Skin of body (tissue), 2 donors: ENCODE data around the gene MBP. TPM values are rescaled to one million over a fixed set of nuclear protein-coding genes. Genes with fewer than 3 reads are reported as not detected.

ENCODE experiments used
- DNase-seq: peaks from one replicate; lab custom pipeline; 2025; lab: John Stamatoyannopoulos, UW
- total RNA-seq: library from RNA; depleted of rRNA; stranded (reverse); fragments of >200 nt; gene quantifications from one replicate; pipeline ENCODE4 v1.2.3, GENCODE V29; 2014

The MBP gene
- total RNA-seq, 1 donor from 2014 or later, result 25.1 TPM

GRCh38 chr18:77067291-77068061 is 65.1 kb downstream of the MBP start:
- no peak for DNase-seq

- no peak for DNase-seq
Measured at GRCh38 chr18:77066689-77067088, 65.9 kb downstream of the MBP start.

DNA sequence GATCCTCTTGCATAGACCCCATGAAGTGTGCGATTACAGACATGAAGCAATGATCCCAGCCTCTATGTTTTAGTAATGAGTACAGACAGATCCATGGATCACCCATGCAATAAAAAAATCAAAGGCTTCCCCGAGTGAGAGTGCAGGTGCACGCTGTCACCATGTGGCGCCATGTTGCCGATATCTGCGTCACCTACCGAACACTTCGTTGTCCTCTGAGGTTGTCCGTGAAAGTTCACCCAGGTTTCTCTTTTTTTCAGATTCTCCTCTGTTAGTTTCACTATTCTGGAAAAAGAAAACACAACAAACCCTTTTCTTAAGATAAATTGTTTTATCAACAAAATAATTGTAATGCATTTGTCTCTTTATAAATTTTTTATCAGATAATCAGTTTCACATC is 66.5 kb downstream of the MBP start:
- no peak for DNase-seq

DNA sequence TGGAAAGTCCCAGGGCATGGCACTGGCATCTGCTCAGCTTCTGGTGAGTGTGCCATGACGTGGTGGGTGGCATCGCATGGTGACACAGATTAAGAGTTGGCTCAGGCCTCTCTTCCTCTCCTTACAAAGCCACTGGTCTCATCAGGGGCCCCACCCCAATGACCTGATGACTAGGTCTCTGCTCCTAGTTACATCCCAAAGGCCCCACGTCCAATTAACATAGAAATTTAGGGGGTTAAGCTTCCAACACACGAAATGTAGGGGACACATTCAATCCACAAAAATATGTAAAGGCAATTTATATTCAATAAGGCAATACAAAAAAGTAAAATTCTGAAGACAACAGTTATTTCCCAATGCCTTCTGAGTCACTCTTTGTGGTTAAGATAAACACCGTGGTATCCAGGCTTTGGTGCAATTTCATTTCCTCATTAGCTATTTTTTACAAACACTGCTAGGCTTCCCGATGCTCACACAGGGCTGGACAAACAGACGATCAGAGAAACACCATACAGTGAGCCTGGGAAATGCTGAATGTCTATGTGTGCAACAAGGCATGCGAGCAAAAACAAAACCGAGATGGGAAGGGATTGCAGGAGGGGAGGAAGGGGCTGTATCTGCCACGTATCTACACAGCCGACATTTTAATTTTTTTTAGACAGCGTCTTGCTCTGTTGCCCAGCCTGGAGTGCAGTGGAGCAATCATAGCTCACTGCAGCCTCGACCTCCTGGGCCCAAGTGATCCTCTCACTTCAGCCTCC is 67.2 kb downstream of the MBP start:
- DNase-seq, result no peak

DNA sequence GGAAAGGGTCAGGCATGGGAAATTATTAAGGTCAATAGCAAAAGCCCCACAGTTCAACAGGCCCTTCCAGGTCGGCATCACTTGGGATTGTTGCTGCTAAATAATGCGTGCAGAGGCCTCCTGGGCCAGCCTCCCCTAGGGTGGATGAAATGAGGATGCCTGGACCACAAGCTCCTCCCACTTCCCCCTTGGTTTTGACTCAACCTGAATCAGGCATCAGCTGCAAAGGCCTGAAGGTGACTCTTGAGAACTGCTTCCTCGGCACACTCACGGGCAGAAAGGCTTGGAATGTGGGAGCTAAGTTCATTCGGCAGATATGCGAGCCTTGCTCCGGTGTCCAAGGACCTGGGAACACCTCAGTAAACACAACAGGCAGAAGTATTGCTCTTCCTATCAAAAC is 69.3 kb downstream of the MBP start:
- no peak for DNase-seq

DNA sequence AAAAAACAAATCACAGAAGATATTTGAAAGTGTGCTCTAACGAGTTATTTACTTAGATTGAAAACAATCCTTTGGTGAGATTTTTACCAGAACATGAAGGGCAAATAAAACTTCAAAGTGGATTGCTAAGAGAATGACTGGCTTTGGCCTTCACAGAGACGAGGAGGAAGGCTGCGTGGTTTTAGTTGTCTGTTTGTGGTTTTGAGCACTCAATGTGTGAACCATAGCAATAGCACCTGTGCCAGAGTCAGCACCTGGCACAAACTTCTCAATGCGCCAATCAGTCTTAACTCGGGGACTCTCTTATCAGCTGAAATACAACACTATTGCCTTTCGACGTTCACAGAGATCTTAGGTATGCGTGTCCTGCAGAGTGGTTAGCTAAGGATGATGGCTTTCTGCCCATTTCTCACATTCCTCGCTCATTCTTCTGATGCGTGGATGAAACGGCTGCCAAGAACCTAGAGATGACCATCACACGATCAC is 70.0 kb downstream of the MBP start:
- DNase-seq, result no peak

DNA sequence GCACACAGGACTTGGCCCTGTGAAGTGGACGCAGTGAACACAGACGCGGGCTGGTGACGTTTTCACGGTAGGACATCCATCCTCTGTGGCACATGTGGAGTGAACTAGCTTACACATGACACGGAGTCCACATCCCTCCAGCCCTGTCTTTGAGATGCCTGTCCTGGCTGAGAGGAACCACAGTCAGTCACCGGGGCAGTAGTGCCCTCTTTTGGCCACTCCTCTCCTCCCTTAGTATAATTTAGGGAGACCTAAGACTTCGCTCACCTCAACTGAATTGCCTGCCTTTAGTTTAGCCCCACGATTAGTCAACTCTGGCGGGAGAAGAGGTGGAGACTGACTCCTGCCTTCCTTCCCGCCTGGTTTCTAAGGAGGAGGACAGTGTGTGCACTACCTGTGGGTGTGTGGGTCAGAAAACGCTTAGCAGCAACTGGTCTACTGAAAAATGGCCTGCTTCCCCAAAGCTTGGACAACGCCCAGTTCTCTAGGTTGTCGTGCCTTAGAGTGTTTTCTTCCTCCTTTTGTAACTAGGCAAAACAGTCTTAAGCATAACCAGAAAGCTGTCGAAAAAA is 70.6 kb downstream of the MBP start:
- DNase-seq, result no peak

GRCh38 chr18:77061281-77061945 is 71.2 kb downstream of the MBP start:
- no peak for DNase-seq

GRCh38 chr18:77060151-77060550 is 72.4 kb downstream of the MBP start:
- no peak for DNase-seq

- DNase-seq, result peak; percentile 10
Measured at GRCh38 chr18:77059294-77059916, 73.2 kb downstream of the MBP start.

DNA sequence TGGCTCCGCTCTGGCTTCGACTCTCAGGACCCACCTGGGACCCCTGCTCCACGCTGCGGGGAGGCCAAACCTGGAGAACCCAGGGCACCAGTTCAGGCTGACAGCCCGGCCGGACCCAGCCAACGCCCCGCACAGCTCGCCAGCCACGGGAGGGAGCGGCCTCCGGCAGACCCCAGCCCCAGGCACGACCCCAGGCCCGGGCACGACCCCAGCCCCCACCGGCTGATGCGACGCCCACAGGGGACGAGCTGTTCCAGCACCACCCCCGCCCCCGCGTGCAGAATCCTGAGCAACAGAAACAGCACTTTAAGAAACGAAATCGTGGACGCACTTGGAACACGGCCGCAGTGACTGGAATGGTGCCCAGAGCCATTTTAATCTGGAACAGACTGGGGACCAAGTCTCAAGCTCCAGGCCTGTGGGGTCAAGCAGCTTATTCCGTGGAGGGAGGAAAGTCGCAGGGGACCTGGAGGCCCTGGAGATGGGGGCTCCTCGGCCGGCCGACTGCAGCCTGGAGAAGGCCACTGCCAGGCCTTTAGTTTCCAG is 74.2 kb downstream of the MBP start:
- peak; percentile 12 for DNase-seq

DNA sequence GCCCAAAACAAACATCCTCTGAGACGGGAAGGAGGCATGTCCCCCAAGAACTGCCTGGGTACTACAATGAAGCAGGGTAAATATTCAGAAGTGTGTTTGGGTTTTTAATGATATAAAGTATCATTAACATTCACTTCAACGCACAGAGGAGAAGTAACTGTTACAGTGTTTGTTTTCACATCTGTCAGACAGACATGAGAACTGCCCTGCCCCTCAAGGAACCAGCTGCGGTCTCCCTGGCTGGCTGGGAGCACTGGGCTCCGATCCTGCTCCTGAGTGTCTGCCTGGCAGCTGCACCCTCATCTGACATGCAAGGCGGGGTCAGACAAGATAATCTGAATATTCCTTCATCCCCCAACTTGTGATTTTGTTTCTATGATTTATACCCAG is 75.6 kb downstream of the MBP start:
- DNase-seq, result peak; percentile 41

DNA sequence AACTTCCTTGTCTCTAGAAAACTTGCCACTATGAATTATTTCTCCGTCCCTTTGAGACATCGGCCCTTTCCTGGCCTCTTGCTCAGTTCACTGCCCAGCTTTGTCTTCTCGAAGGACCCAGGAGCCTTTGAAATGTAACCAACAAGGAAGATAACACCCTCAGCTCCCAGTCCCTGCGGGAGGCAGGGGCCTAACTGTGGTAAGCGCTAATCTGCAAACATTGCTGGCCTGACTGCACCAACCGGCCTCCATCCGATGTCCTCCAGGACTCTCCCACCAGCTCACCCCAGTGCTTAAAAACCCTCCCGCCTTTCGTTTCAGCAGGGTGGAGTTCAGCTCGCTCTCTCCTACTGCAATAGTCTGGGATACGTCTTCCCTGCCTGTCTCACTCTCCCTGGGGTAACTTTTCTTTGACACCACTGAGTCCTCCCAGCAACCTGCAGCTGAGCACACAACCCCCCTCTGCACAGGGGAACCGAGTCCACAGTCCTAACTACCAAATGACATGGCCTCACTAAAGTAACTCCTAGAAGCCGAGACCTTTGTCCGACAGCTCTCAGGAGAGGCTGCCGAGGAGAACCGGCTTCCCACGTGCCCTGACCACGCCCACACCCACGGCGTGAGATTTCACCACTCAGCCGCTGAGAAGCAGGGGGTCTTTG is 76.1 kb downstream of the MBP start:
- no peak for DNase-seq

DNA sequence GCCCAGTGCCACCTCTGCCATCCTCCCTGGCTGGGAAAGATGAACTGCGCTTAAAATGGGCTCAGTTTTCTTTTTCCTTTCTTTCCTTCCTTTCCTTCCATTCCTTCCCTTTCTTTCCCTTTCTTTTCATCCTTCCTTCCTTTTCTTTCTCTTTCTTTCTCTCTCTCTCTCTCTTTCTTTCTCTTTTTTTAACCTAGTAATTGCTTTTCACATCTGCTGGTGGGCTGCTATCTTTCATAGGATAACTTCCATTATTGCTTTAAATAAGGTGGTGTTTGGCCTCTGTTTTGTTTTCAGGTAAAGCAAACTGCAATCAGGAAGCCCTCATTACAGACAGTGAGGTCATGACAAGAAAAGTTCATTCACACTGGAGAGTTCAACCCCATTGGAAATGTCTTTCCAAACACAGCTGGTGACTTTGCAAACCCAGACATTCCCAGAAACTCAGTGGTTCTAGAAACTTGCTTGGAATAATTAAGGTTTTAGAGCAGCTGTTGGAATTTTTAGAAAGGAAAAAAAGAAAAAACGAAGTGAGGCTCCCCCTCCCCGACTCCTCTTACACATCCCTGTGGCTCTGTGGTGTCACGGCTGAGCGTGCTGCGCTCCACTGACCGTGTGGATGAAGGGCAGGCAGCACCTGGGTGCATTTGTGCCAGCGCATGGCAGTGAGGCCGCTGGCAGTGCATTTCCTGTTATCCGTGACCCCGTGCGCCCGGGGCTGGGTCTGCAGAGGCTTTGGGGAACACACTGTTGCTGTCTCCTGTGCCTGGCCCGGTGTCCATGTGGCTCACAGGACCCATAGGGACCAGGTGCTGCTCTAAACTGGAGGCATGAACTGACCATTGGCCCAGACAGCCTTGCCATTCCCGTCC is 76.9 kb downstream of the MBP start:
- DNase-seq, result peak; percentile 11

- DNase-seq, result peak; percentile 77
Measured at GRCh38 chr18:77054606-77055428, 77.8 kb downstream of the MBP start.

DNA sequence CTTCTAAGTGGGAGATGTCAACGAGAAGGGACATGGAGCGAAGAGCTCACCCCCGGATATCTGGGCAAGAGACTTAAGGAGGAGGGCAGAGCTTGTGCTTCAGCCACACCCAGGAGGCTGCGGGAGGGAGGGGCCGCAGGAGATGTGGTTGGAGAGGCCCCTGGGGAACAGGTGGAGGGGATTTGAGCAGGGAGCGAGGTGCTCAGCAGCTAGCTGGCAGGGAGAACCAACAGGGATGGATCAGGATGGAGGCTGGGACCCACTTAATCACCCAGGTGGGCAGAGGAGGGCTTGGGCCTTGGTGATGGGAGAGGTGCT is 78.3 kb downstream of the MBP start:
- no peak for DNase-seq

- DNase-seq, result no peak
Measured at GRCh38 chr18:77053616-77054287, 78.8 kb downstream of the MBP start.

GRCh38 chr18:77052983-77053309 is 79.6 kb downstream of the MBP start:
- DNase-seq, result no peak
